ENCODE measurements around the gene AXIN2.

GRCh38 chr17:65593855-65594845, 32.7 kb upstream of the AXIN2 start:
- no peak for TF ChIP-seq CTCF (IDR thresholded peaks at IDR 0.05)
- TF ChIP-seq POLR2AphosphoS5 (IDR thresholded peaks at IDR 0.05), result no peak
- TF ChIP-seq POLR2A (IDR thresholded peaks at IDR 0.05), result no peak
- TF ChIP-seq EP300 (IDR thresholded peaks at IDR 0.05; ENCODE audit: low read depth), result no peak
